ENCODE measurements around the gene FPGS. TPM values are rescaled to one million over a fixed set of nuclear protein-coding genes. Genes with fewer than 3 reads are reported as not detected.

Gene FPGS
- 100 to 1,000 TPM in 2 of 5 donors, 10 to 100 TPM in 3; 67.0 to 235 (median 97.1) TPM for total RNA-seq
- 10 to 100 TPM; 29.1 to 42.7 (median 30.2) TPM for polyA plus RNA-seq
- long read RNA-seq, donor 1, partial matches to known transcripts = 0 of 5 reads
- long read RNA-seq, donor 1, other reads (novel, unspliced or antisense) = 0 of 5 reads
- long read RNA-seq, donor 2, transcript FPGS-203 (15 exons, 2,279 nt) = major isoform, 7 of 13 reads
- long read RNA-seq, donor 2, partial matches to known transcripts = 5 of 13 reads
- long read RNA-seq, donor 2, other reads (novel, unspliced or antisense) = 0 of 13 reads
- long read RNA-seq, donor 3, partial matches to known transcripts = 0 of 4 reads
- long read RNA-seq, donor 3, other reads (novel, unspliced or antisense) = 0 of 4 reads
- long read RNA-seq, donor 4, partial matches to known transcripts = 0 of 1 reads
- long read RNA-seq, donor 4, other reads (novel, unspliced or antisense) = 0 of 1 reads
- long read RNA-seq, donor 5, transcript FPGS-203 (15 exons, 2,279 nt) = major isoform, 6 of 10 reads
- long read RNA-seq, donor 5, partial matches to known transcripts = 0 of 10 reads
- long read RNA-seq, donor 5, other reads (novel, unspliced or antisense) = 0 of 10 reads
- long read RNA-seq, donor 6, transcript FPGS-203 (15 exons, 2,279 nt) = major isoform, 13 of 64 reads
- long read RNA-seq, donor 6, partial matches to known transcripts = 23 of 64 reads
- long read RNA-seq, donor 6, other reads (novel, unspliced or antisense) = 26 of 64 reads
- long read RNA-seq, donor 7, transcript FPGS-203 (15 exons, 2,279 nt) = major isoform, 6 of 8 reads
- long read RNA-seq, donor 7, partial matches to known transcripts = 0 of 8 reads
- long read RNA-seq, donor 7, other reads (novel, unspliced or antisense) = 0 of 8 reads
- long read RNA-seq, donor 8, partial matches to known transcripts = 0 of 5 reads
- long read RNA-seq, donor 8, other reads (novel, unspliced or antisense) = 0 of 5 reads
- long read RNA-seq, donor 9, partial matches to known transcripts = 0 of 2 reads
- long read RNA-seq, donor 9, other reads (novel, unspliced or antisense) = 0 of 2 reads
- long read RNA-seq, donor 10, partial matches to known transcripts = 0 of 3 reads
- long read RNA-seq, donor 10, other reads (novel, unspliced or antisense) = 0 of 3 reads

DNA sequence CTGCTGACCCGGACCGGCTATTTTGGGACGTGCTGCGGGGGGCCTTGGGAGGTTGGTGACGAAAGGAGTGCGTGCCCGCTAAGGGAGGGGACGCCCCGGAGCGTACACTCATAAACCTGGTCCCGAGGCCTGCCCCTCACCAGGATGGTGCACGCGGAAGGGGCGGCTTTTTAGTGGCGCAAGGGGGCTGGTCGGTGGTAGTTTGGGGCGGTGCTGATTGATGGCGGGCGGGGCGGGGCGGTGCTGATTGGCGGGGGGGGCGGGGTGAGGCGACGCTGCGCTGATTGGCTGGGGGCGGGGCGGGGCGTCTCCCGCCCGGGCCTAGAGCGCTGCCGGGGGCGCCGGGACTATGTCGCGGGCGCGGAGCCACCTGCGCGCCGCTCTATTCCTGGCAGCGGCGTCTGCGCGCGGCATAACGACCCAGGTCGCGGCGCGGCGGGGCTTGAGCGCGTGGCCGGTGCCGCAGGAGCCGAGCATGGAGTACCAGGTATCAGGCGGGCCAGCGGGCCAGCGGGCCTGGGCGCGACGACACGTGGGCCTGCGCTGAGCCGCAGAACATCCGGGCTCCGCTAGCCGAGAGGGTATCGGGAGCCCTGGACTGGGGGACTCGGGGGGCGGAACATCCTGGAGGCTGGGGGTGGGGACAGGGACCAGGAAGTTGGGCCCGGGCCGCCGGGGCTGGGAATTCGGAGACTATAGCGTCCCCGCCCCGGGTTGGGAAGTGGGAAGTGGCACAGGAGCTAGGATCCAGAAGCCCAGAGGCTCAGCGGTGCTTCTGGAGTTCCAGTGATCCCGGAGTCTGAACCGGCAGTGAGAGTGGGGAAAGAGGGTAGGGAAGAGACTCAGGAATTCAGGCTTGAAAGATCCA is at the start of gene FPGS:
TSS of gene FPGS (plus strand) at position 307 of the 868 bp plus-strand sequence. CDS start at position 350, 43 bp downstream.
- H3K4me1 ChIP-seq = peaks cover 30 to 63% (median 37%) of the 10 kb centered on the region in 4 donors
- H3K36me3 ChIP-seq = peaks cover 21 to 32% (median 26%) of the 10 kb centered on the region in 4 donors
- no peaks in the 10 kb centered on the region for H3K27me3 ChIP-seq
- WGBS, 5 donors = 0 to 1% (median 1%) methylated on average over 37 to 83 of the region's 83 CpGs
- peak within 1 kb of the TSS; percentile 54 to 72 (median 58) for H3K4me3 ChIP-seq
- H3K27ac ChIP-seq = peak within 1 kb of the TSS; percentile 93 to 99 (median 96)
- peak; percentile 89 to 96 for DNase-seq
- H3K9me3 ChIP-seq = no peaks in the 10 kb centered on the region
- intact Hi-C loops (cut with DNase I; ENCODE audit: low total_unique reads) = loop anchor here (10.0 kb wide), 1 partner anchor 62 kb away; no protein-coding TSS in a partner anchor
- TF ChIP-seq POLR2A (IDR thresholded peaks at IDR 0.05) (peak in 1 of 4 donors; percentile 48), EP300 (IDR thresholded peaks at IDR 0.05) (no peak), POLR2AphosphoS5 (IDR thresholded peaks at IDR 0.05) (peak; percentile 4 to 75 (median 63))

DNA sequence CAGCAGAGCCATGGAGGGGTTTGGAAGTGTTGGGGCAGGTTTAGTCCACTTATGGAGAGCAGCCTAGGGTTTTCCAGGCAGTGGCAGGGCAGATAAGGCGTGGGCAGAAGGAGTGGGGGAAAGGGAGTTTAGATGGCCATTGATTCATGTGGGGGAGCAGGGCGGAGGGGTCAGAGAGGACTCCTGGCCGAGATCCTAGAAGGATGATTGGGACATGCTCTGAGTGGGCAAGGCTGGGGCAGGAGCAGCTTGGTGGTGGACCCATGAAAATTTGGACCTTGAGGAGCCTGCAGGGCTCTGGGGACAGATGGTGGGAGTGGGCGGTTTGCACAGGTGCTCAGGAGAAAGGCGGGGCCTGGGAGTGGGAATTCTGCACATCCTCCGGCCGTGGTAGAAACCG is 49.5 kb upstream of the FPGS start:
- intact Hi-C loops (cut with DNase I; ENCODE audit: low total_unique reads) = no loop called here
- no peak for TF ChIP-seq CTCF (IDR thresholded peaks at IDR 0.05)
- no peak for TF ChIP-seq EP300 (IDR thresholded peaks at IDR 0.05)
- TF ChIP-seq POLR2A (IDR thresholded peaks at IDR 0.05) = no peak
- TF ChIP-seq POLR2AphosphoS5 (IDR thresholded peaks at IDR 0.05) = no peak

DNA sequence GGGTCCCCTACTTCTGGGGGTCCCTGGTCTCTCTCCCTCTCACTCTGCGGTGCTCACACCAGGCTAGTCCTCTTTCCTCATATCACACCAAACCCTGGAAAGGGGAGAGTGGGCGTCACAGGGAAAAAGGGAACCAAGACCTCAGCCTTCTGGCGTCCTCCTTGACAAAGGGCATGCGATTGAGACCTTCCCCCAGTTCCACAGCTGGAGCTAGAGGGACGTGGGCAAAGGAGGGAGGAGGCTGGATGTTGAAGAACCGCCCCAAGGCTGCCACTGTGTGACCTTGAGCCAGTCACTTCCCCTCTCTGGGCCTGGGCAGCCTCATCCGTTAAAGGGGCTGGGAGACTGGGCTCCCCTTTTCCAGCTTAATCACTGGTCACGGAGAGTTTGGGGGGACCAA is 49.1 kb upstream of the FPGS start:
- Histone ChIP-seq H3K4me3 (no peak overlapping the region), H3K27me3 (peaks cover 8 to 76% (median 20%) of the 10 kb centered on the region in 3 donors), H3K4me1 (peaks cover 10 to 24% (median 17%) of the 10 kb centered on the region in 4 donors), H3K9me3 (no peaks in the 10 kb centered on the region), H3K36me3 (peaks cover 4 to 29% (median 19%) of the 10 kb centered on the region in 4 donors), H3K27ac (no peak overlapping the region)
- WGBS, 5 donors = 50 to 65% (median 64%) methylated on average over 8 of the region's 8 CpGs
- intact Hi-C loops (cut with DNase I; ENCODE audit: low total_unique reads) = no loop called here
- TF ChIP-seq POLR2A (IDR thresholded peaks at IDR 0.05) (no peak), EP300 (IDR thresholded peaks at IDR 0.05) (no peak), CTCF (IDR thresholded peaks at IDR 0.05) (no peak), POLR2AphosphoS5 (IDR thresholded peaks at IDR 0.05) (no peak)
- no peak for DNase-seq

More for the DNA sequence above, 49.5 kb upstream of the FPGS start:
- H3K9me3 ChIP-seq = no peaks in the 10 kb centered on the region
- peaks cover 4 to 34% (median 23%) of the 10 kb centered on the region in 4 donors for H3K36me3 ChIP-seq
- no peak overlapping the region for H3K27ac ChIP-seq
- no peak overlapping the region for H3K4me3 ChIP-seq
- H3K27me3 ChIP-seq = peaks cover 8 to 81% (median 20%) of the 10 kb centered on the region in 3 donors
- DNase-seq = no peak
- H3K4me1 ChIP-seq = peaks cover 10 to 20% (median 15%) of the 10 kb centered on the region in 4 donors
- WGBS, 5 donors = 63 to 78% (median 65%) methylated on average over 8 of the region's 8 CpGs

Data from stomach (tissue), 19 donors.